H1 (cell line): ENCODE data around the gene TLR9. TPM values are rescaled to one million over a fixed set of nuclear protein-coding genes. Genes with fewer than 3 reads are reported as not detected.
A peak's percentile ranks its signal among the peaks of the same experiment; 100 is the strongest.

Experiments used
- CTCF ChIA-PET: fragments of 300-600 bp; sonication (Branson Sonifier 250); formaldehyde crosslinking; loops from one replicate; lab custom pipeline; 2021; ENCODE audit not compliant: partially characterized antibody; lab: Charles Lee
- POLR2A ChIA-PET: fragments of 300-600 bp; sonication (Branson Sonifier 250); formaldehyde crosslinking; loops from one replicate; lab custom pipeline; 2021; ENCODE audit warnings: inconsistent platforms; ENCODE audit not compliant: partially characterized antibody; lab: Charles Lee
- DNase-seq, 2 experiments: peaks; one replicate each; pipeline versions ENCODE4 v3.0.0 to v3.0.0-alpha.2; 2010 to 2022; ENCODE audit warnings: low spot score in 2 of 2, low read depth in 1 of 2, mixed read lengths in 1 of 2
- FAIRE-seq: peaks from 2 replicates; lab custom pipeline; 2011; peaks lifted over from hg19 to GRCh38; lab: Jason Lieb, UNC
- H2AFZ ChIP-seq: 2 replicates; pipeline ENCODE4 v1.8.1; 2012; ENCODE audit warnings: low read length, inconsistent platforms
- H2AK5ac ChIP-seq: 2 replicates; pipeline ENCODE4 v1.6.1; 2013; ENCODE audit warnings: low read depth, low read length
- H2BK120ac ChIP-seq: replicated peaks from 2 replicates; pipeline ENCODE3; 2013; ENCODE audit warnings: low read depth, low read length, inconsistent platforms
- H2BK12ac ChIP-seq: 2 replicates; pipeline ENCODE4 v1.6.1; 2013; ENCODE audit warnings: low read depth, low read length
- H2BK15ac ChIP-seq: 2 replicates; pipeline ENCODE4 v1.6.1; 2013; ENCODE audit warnings: low read length
- H2BK20ac ChIP-seq: 2 replicates; pipeline ENCODE4 v1.6.1; 2013; ENCODE audit warnings: low read length
- H2BK5ac ChIP-seq: 2 replicates; pipeline ENCODE4 v1.6.1; 2013; ENCODE audit warnings: low read depth, low read length
- H3K14ac ChIP-seq: 2 replicates; pipeline ENCODE4 v1.6.1; 2013; ENCODE audit warnings: inconsistent platforms; ENCODE audit not compliant: insufficient read length
- H3K18ac ChIP-seq: 2 replicates; pipeline ENCODE4 v1.6.1; 2013; ENCODE audit warnings: low read length; ENCODE audit errors: extremely low read depth
- H3K23ac ChIP-seq: 2 replicates; pipeline ENCODE4 v1.6.1; 2013; ENCODE audit warnings: inconsistent platforms; ENCODE audit not compliant: insufficient read length
- H3K23me2 ChIP-seq: 2 replicates; pipeline ENCODE4 v1.6.1; 2013; ENCODE audit warnings: low read depth, low read length
- H3K27ac ChIP-seq: 2 replicates; pipeline ENCODE4 v1.6.1; 2011; ENCODE audit warnings: low read depth, low read length, inconsistent platforms
- H3K27me3 ChIP-seq, 4 experiments: replicated peaks in 1 of 4; 1 replicate in 1 of 4; 2 replicates in 3 of 4; pipeline versions ENCODE4 v1.6.1 to v1.8.1; 2011 to 2013; ENCODE audit warnings: low read length in 3 of 4, mild to moderate bottlenecking in 3 of 4, inconsistent platforms in 2 of 4, mixed read lengths in 2 of 4, moderate library complexity in 1 of 4; ENCODE audit not compliant: control insufficient read depth in 3 of 4, insufficient read depth in 3 of 4; ENCODE audit errors: extremely low read depth in 1 of 4
- H3K36me3 ChIP-seq, 4 experiments: 2 replicates each; pipeline versions ENCODE4 v1.6.1 to v1.8.1; 2011 to 2013; ENCODE audit warnings: mild to moderate bottlenecking in 4 of 4, low read length in 3 of 4, moderate library complexity in 2 of 4, control low read depth in 1 of 4, inconsistent platforms in 1 of 4; ENCODE audit not compliant: insufficient read depth in 4 of 4, control insufficient read depth in 2 of 4
- H3K4ac ChIP-seq: replicated peaks from 2 replicates; pipeline ENCODE3; 2013; ENCODE audit warnings: low read length, low read depth, mixed read lengths, inconsistent platforms; ENCODE audit not compliant: insufficient read length
- H3K4me1 ChIP-seq, 4 experiments: replicated peaks in 1 of 4; 1 replicate in 1 of 4; 2 replicates in 3 of 4; pipeline versions ENCODE4 v1.6.1 to v1.8.1; 2011 to 2013; ENCODE audit warnings: low read length in 3 of 4, inconsistent platforms in 2 of 4, mixed read lengths in 1 of 4; ENCODE audit not compliant: insufficient read depth in 4 of 4, control insufficient read depth in 3 of 4
- H3K4me2 ChIP-seq, 2 experiments: 2 replicates each; pipeline versions ENCODE4 v1.6.1 to v1.8.1; 2011 to 2013; ENCODE audit warnings: low read depth in 2 of 2, low read length in 2 of 2, control low read depth in 1 of 2, inconsistent platforms in 1 of 2, mild to moderate bottlenecking in 1 of 2; ENCODE audit not compliant: insufficient read depth in 1 of 2
- H3K4me3 ChIP-seq, 4 experiments: fragments of 200-600, 300-600 bp in 1 of 4; sonication (generic), shearing (Covaris generic), sonication (Bioruptor Twin) in 1 of 4; 2 replicates each; pipeline versions ENCODE4 v1.5.1 to v1.8.1; 2011 to 2016; ENCODE audit warnings: low read length in 4 of 4, low read depth in 3 of 4, control low read depth in 2 of 4, inconsistent platforms in 2 of 4, mild to moderate bottlenecking in 2 of 4, mixed read lengths in 1 of 4, moderate library complexity in 1 of 4; ENCODE audit not compliant: insufficient read depth in 2 of 4; ENCODE audit errors: extremely low read depth in 1 of 4
- H3K56ac ChIP-seq: replicated peaks from 2 replicates; pipeline ENCODE3; 2013; ENCODE audit warnings: low read depth, mild to moderate bottlenecking, mixed read lengths, low read length, inconsistent platforms; ENCODE audit not compliant: insufficient read length
- H3K79me1 ChIP-seq: 2 replicates; pipeline ENCODE4 v1.6.1; 2013; ENCODE audit warnings: low read depth, low read length, control low read depth
- H3K79me2 ChIP-seq, 2 experiments: 2 replicates each; pipeline versions ENCODE4 v1.6.1 to v1.8.1; 2012 to 2013; ENCODE audit warnings: low read length in 2 of 2, mild to moderate bottlenecking in 2 of 2, inconsistent platforms in 1 of 2; ENCODE audit not compliant: insufficient read depth in 2 of 2, control insufficient read depth in 1 of 2
- H3K9ac ChIP-seq, 4 experiments: replicated peaks in 1 of 4; 1 replicate in 1 of 4; 2 replicates in 3 of 4; pipeline versions ENCODE4 v1.6.1 to v1.8.1; 2011 to 2013; ENCODE audit warnings: low read depth in 3 of 4, low read length in 3 of 4, control low read depth in 2 of 4, mild to moderate bottlenecking in 2 of 4, moderate library complexity in 2 of 4, inconsistent platforms in 1 of 4; ENCODE audit errors: extremely low read depth in 1 of 4
- H3K9me3 ChIP-seq, 2 experiments: 2 replicates each; pipeline versions ENCODE4 v1.6.1 to v1.8.1; 2012 to 2013; ENCODE audit warnings: mild to moderate bottlenecking in 2 of 2, moderate library complexity in 2 of 2, control low read depth in 1 of 2, inconsistent platforms in 1 of 2, low read depth in 1 of 2, low read length in 1 of 2, mixed read lengths in 1 of 2; ENCODE audit not compliant: insufficient read depth in 2 of 2
- H4K20me1 ChIP-seq, 2 experiments: replicated peaks in 1 of 2; 2 replicates each; pipeline versions ENCODE3 to v1.8.1; 2011 to 2013; ENCODE audit warnings: inconsistent platforms in 2 of 2, low read length in 2 of 2, mild to moderate bottlenecking in 1 of 2; ENCODE audit not compliant: insufficient read depth in 2 of 2, control insufficient read depth in 1 of 2
- H4K5ac ChIP-seq: 2 replicates; pipeline ENCODE4 v1.6.1; 2013; ENCODE audit warnings: low read length, low read depth, mixed read lengths, inconsistent platforms; ENCODE audit not compliant: insufficient read length
- H4K8ac ChIP-seq: 2 replicates; pipeline ENCODE4 v1.8.0; 2013; ENCODE audit warnings: mild to moderate bottlenecking, moderate library complexity, low read length, inconsistent platforms; ENCODE audit not compliant: insufficient read depth; ENCODE audit errors: extremely low read depth
- H4K91ac ChIP-seq: replicated peaks from 2 replicates; pipeline ENCODE3; 2013; ENCODE audit warnings: low read length, mixed read lengths, inconsistent platforms; ENCODE audit not compliant: insufficient read length
- FOSL1 ChIP-seq: IDR thresholded peaks from 2 replicates; pipeline ENCODE4 v1.6.1; 2011; ENCODE audit warnings: mild to moderate bottlenecking, low read depth, low read length, moderate library complexity; ENCODE audit not compliant: insufficient read depth
- NRF1 ChIP-seq: IDR thresholded peaks from 2 replicates; pipeline ENCODE4 v1.6.1; 2011; ENCODE audit warnings: mild to moderate bottlenecking, low read depth, low read length, improper control_type of control experiment
- PHF8 ChIP-seq: fragments of 200-600 bp; sonication (generic); conservative IDR thresholded peaks from 2 replicates; pipeline ENCODE4 v1.7.1; 2012; ENCODE audit warnings: low read depth, mild to moderate bottlenecking, inconsistent platforms, low read length, moderate library complexity
- RAD21 ChIP-seq, 2 experiments: IDR thresholded peaks in 1 of 2; conservative IDR thresholded peaks in 1 of 2; 2 replicates each; pipeline ENCODE4 v1.6.1; 2011; ENCODE audit warnings: low read depth in 2 of 2, low read length in 2 of 2, improper control_type of control experiment in 1 of 2, inconsistent platforms in 1 of 2, mild to moderate bottlenecking in 1 of 2, moderate library complexity in 1 of 2
- TAF1 ChIP-seq: IDR thresholded peaks from 2 replicates; pipeline ENCODE4 v1.6.1; 2011; ENCODE audit warnings: mild to moderate bottlenecking, low read depth, low read length
- WGBS, 2 experiments: shearing (Covaris generic) in 1 of 2; methylation state at CpG; one replicate each; pipeline versions ENCODE4 v1.1.6 to v1.1.7; 2013 to 2015; ENCODE audit warnings: low lambda C conversion rate in 2 of 2, mixed read lengths in 2 of 2, inconsistent platforms in 1 of 2, low coverage in 1 of 2, missing lambda C conversion rate in 1 of 2; ENCODE audit not compliant: insufficient replicate concordance in 2 of 2, insufficient coverage in 1 of 2, insufficient read length in 1 of 2; ENCODE audit errors: extremely low coverage in 1 of 2, missing lambda C conversion rate in 1 of 2; 5-methylcytosine and 5-hydroxymethylcytosine counted together
- polyA plus RNA-seq, 7 experiments: library from polyadenylated mRNA; depleted of rRNA in 3 of 7; stranded (reverse) in 5 of 7; unstranded in 2 of 7; fragments of >200 nt in 5 of 7; fragments of 200-250 nt in 2 of 7; gene quantifications; 1 replicate in 5 of 7; 2 replicates in 1 of 7; 4 replicates in 1 of 7; pipeline versions ENCODE4 v1.2.1 to v1.2.3, GENCODE V29; 2011 to 2013; ENCODE audit warnings: missing spikeins in 2 of 7, mixed read lengths in 2 of 7
- total RNA-seq: library from RNA; stranded (reverse); fragmentation: NEBNext Ultra II Directional; extraction: Animal tissue kit (Norgen Biotek cat#: 25700); gene quantifications from 2 replicates; pipeline ENCODE4 v1.2.1, GENCODE V29; 2021
- TF ChIP-seq, protein P1 (sequence below): IDR thresholded peaks from 2 replicates; pipeline ENCODE4 v1.6.1; 2012; ENCODE audit warnings: inconsistent platforms

The TLR9 gene
- total and polyA plus RNA-seq, 2 of the 8 experiments (the other 6 are each of a cell fraction or from before 2014, with no cell fraction given): 0.05 TPM; not detected in 1

DNA sequence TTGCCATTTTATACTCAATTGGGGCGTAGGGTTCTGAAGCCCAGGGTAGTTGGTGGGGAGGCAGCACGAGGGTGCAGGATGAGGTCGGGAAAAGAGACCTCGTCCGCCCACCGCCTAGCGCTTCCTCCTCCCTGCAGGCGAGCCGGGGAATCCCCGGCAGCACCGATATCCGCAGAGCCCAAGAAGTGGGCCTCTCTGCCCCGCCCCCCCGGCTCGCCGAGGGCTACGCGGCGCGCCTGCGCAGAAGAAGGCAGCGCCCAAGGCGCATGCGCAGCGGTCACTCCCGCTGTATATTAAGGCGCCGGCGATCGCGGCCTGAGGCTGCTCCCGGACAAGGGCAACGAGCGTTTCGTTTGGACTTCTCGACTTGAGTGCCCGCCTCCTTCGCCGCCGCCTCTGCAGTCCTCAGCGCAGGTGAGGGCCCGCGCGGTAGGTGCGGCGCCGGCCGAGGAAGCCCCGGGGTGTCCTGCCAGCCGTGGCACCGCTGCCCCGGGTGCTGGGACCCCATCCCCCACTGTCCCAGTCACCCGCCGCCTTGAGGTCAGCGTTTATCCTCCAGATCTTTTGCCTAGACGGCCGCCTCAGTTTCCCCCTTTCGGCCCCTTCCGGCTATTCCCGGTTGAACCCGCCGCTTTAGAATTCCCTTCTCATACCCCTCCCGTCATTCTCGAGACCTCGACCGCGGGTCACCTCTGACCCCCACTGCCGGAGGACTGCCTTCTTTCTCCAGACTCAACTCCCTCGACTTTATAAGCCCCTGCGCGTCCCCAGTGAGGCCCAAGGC is 27.4 kb downstream of the TLR9 start, which contains the start of gene ALAS1:
Gene ALAS1 (plus strand): TSS at position 319 of the 784 bp plus-strand sequence. CDS start 1,082 bp downstream, outside the sequence.
- Histone ChIP-seq H2BK12ac (peak within 1 kb of the TSS; percentile 27; the same call in 1 of the 2 replicates), H3K23me2 (peaks cover 4% of the 10 kb centered on the region; the same call in 1 of the 2 replicates), H3K79me1 (no peaks in the 10 kb centered on the region; the same call in none of the 2 replicates), H3K9me3 (no peaks in the 10 kb centered on the region), H3K9ac (peak within 1 kb of the TSS; percentile 59 to 78 (median 68)), H4K91ac (peak within 1 kb of the TSS; percentile 93), H3K4me1 (peaks cover 0 to 12% (median 7%) of the 10 kb centered on the region in 4 experiments; a peak in 6 of 7 replicates), H2BK15ac (0 out of 2 replicates have a peak within 1 kb of the TSS, but pooled peaks have one; percentile 36), H3K36me3 (peaks cover 6 to 29% (median 12%) of the 10 kb centered on the region in 4 experiments), H3K27me3 (peaks cover 0 to 3% (median under 1%) of the 10 kb centered on the region in 4 experiments; a peak in 4 of 7 replicates), H3K79me2 (peaks cover 0 to 8% of the 10 kb centered on the region in 2 experiments; a peak in 2 of 4 replicates), H3K4me3 (peak within 1 kb of the TSS; percentile 80 to 94 (median 85)), H4K8ac (peak within 1 kb of the TSS; percentile 81), H3K27ac (peak within 1 kb of the TSS; percentile 41; the same call in 1 of the 2 replicates), H2BK120ac (peak within 1 kb of the TSS; percentile 48), H3K23ac (no peak within 1 kb of the TSS), H4K5ac (peak within 1 kb of the TSS; percentile 69), H3K14ac (no peak within 1 kb of the TSS), H3K18ac (peak within 1 kb of the TSS; percentile 60), H2BK5ac (peak within 1 kb of the TSS; percentile 76), H2BK20ac (peak within 1 kb of the TSS; percentile 72; the same call in 1 of the 2 replicates), H3K4ac (peak within 1 kb of the TSS; percentile 28), H4K20me1 (peaks cover 0 to 3% of the 10 kb centered on the region in 2 experiments), H2AK5ac (0 out of 2 replicates have a peak within 1 kb of the TSS, but pooled peaks have one; percentile 82), H3K4me2 (peak within 1 kb of the TSS; percentile 92 to 93), H2AFZ (peak within 1 kb of the TSS; percentile 95), H3K56ac (no peak within 1 kb of the TSS)
- no peak for FAIRE-seq
- 3% methylated on average over 64 of the region's 71 CpGs; no CpG with 5 or more reads in 1 of the 2 experiments for WGBS, 2 experiments
- ChIA-PET CTCF (interaction anchor here (0.6 to 2.4 kb wide), 9 partner anchors 10 to 504 kb away, joined by 3 to 8 read pairs (median 4); no protein-coding TSS in a partner anchor), POLR2A (interaction anchor here (0.6 to 2.1 kb wide), 3 partner anchors 43 to 81 kb away, joined by 3 to 14 read pairs (median 5); partner anchors contain the start of genes POC1A and WDR82)
- DNase-seq: peak; percentile 87 to 98
- TF ChIP-seq RAD21 (IDR thresholded peaks at IDR 0.05 in 1 of 2, conservative IDR thresholded peaks at IDR 0.05 in 1 of 2; ENCODE audit: low read depth in 2 of 2, low read length in 2 of 2): peak in 1 of 2 experiments; percentile 27; a peak in 2 of 4 replicates
- TF ChIP-seq FOSL1: no peak
- peak; percentile 77; the same call in 1 of the 2 replicates for TF ChIP-seq TAF1
- peak; percentile 99 for TF ChIP-seq NRF1
- peak; percentile 79 for TF ChIP-seq PHF8
- TF ChIP-seq, protein P1, sequence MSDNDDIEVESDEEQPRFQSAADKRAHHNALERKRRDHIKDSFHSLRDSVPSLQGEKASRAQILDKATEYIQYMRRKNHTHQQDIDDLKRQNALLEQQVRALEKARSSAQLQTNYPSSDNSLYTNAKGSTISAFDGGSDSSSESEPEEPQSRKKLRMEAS: peak; percentile 75
